Fibroblast of skin of right biceps (primary cell): ENCODE results near the gene FURIN.
A peak's percentile ranks its signal among the peaks of the same experiment; 100 is the strongest.
"Not testable (repeated sequence)": the region's sequence is repeated elsewhere in the genome, so short reads cannot be mapped to it uniquely, and the experiment has no call there.

Experiments
- DNase-seq: peaks from one replicate; pipeline ENCODE4 v3.0.0-alpha.2; 2013

The FURIN gene

DNA sequence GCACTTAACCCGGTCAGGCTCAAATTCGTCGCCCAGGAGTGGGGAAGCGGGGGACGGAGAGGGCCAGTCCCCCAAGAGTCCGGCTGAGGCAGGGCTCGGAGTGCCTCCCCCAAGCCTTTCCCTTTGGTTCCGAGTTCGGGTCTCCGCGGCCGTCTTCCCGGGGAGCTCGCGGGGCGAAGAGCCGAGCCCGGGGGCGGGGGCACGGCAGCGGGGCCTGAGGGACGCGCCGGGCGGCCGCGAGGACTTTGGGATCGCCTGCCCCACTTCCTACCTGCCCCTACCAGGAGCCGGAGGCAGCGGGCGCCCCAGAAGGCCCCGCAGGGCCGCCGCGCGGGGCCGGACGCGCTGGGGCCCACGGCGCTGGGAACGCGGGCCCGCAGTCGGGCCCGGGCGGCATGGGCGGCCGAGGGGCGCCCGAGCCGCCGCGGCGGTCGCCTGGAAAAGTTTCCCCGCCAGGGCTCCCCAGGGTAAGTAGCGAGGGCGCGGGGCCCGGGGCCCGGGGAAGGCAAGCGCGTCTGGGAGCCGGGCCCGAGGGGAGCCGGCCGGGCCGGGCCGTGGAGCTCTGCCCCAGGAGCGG lies 2.8 kb downstream of the FURIN start:
- peak; percentile 44 for DNase-seq

DNA sequence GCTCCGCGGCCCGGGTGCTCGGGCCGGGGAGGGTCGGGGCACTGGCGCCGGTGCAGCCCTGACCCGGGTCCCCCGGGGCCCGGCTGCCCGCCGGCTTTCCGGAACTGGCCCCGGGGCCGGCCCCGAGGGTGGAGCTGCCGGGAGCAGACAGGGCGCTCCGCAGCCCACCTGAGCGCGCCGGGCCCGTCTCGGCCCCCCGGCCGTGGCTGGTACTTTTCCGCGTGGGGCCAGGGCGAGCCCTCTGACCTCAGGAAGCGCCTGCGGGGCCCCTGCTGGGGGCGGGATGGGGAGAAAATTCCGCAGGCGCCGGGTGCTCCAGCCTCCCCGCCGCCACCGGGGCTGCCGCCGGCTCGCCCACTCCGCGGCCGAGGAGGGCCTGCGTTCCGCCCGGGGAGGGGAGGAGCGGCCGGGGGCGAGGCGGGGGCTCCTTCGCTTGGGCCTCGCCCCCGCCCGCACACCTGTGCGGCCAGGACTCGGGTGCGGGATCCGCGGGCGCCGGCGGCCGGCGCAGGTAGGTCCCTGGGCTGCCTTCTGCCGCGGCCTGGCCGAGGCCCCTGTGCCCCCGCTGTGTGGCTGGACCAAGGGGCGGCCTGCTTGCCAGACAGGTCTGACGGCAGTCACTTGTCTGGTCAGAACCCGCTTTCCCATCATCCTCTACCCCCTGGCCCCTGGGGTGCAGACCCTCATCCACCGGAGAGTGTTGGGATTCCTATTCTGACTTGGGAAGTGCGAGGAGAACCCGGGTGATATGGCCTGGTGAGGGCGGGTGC lies 3.5 kb downstream of the FURIN start:
- peak; percentile 8 for DNase-seq

DNA sequence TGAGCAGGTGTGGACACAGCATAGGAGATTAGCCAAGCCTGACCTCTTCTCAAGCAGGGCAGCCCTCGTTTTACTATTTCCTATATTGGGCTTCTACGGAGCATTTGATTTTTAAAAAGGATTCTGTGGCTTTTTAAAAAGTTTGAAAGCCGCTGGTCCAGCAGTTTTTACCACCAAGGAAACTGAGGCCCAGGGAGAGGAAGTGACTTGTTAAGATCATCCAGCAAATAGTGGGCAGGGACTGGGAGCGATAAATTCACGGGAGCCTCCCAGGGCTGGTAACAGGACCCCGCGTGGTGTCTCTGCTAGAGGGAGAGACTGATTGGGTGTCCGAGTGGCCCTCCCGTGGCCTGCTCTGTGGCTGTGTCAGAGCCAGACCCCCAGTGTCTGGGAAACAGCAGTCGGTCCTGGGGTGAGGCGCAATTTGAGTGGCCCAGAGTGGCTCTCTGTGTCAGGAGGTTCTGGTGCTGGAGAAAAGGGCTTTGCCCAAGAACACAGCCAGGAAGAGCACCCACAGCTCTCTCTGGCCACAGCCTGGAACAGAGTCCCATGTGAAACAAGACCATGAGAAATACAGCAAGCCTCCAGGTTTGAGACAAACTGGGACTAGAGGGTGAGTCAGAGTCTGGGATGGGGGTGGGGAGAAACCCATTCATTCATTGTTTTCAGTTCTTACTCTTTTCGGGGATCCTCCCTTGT lies 4.2 kb downstream of the FURIN start:
- peak; percentile 84 for DNase-seq

DNA sequence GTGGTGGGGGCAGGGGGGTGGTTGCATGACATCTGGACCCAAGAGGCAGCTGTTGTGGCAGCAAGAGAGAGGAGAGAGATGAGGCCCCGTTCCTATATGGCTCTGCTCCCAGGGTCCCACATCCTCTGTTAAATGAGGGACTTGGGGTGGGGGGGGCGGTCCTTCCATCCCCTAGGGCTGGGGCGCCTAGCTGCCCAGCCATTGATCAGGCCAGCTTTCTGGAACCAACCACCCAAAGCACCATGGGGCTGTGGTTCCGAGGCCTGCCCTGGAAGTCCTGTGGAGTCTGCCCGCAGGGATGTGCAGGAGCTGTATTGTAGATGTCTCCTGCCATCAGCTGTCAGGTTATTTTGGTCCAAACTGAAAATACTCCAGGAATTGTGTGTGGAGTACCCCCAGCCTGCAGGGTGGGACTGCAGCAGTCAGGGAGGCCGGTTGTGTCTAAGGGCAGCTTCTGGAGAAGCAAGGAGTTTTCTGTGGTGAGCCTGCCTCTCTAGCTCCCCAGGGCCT lies 5.2 kb downstream of the FURIN start:
- DNase-seq: no peak

DNA sequence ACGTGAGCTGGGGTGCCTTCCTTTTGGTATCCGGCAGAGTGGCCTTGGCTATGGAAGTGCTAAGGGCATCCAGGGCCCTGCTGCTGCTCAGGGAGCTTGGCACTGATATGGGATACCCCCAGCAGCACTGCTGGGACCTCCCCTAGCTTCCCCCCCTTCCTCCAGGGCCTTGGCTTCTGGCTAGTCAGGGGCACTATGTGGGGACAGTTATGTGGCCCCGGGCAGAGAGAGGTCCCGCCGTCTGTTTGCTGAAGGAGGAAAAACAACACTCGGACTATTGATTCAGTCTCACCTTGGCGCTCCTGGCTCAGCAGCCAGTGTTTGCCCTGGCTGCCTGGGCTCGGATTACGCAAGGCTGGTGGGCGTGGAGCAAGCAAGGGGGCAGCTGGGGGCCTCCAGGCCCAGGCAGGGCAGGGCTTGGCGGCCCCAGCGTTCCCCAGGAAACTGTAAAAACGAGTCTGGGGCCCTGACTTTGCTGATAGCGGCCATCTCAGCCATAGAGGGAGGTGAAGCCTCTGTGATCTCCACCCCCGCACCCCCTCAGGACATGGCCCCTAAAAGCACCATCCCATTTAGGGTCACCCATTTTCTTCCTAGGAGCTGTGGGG lies 5.7 kb downstream of the FURIN start:
- DNase-seq: no peak

DNA sequence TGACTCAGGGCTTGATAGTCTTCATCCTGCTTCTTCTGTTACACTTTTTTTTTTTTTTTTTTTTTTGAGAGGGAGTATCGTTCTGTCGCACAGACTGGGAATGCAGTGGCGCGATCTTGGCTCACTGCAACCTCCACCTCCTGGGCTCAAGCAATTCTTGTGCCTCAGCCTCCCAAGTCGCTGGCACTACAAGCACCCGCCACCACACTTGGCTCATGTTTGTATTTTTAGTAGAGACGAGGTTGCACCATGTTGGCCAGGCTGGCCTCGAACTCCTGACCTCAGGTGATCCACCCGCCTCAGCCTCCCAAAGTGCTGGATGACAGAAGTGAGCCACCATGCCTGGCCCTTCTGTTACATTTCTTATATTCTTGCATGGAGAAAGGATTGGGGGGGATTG lies 6.6 kb downstream of the FURIN start:
- DNase-seq: not testable (repeated sequence)

DNA sequence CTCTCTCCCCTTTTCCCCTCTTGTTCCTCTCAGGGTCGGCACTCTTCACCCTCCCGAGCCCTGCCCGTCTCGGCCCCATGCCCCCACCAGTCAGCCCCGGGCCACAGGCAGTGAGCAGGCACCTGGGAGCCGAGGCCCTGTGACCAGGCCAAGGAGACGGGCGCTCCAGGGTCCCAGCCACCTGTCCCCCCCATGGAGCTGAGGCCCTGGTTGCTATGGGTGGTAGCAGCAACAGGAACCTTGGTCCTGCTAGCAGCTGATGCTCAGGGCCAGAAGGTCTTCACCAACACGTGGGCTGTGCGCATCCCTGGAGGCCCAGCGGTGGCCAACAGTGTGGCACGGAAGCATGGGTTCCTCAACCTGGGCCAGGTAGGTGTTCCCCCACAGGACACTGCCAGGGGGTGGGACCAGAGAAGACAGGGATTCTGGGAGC lies 7.2 kb downstream of the FURIN start:
- no peak for DNase-seq

DNA sequence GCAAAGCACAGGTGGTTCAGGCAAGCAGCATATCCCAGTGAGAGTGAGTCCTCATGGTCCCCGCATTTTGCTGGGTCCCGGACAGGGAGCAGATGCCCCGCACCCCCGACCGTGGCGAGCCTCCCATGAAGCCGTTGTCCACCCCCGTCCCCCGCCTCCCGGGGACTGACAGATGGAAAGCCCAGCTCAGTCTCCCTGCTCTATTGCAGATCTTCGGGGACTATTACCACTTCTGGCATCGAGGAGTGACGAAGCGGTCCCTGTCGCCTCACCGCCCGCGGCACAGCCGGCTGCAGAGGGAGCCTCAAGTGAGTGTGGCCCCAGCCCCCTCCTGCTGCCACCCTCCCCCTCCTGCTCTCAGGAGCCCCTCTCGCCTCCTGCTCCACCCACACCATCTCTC lies 7.7 kb downstream of the FURIN start:
- no peak for DNase-seq

DNA sequence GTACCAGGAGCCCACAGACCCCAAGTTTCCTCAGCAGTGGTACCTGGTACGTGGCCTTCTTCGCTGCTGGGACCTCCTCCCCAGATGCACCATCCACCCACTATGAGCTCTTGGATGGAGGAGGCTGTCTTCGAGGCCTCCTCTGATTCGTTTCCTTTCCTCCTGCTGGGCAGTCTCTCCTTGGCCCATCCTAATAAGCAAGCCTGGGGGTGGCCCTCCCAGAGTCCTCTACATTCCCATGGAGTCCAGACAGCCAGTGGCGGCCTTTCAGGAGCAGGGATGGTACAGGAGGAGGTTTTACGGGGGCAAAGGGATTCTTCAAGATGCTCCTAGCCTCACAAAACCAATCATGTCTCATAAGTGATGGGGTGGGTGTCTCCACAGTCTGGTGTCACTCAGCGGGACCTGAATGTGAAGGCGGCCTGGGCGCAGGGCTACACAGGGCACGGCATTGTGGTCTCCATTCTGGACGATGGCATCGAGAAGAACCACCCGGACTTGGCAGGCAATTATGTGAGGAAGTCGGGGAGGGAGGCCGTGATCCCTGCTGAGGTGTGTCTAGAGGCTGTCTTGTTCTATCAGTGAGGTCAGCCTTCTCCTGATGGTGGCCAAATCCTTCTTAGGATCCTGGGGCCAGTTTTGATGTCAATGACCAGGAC lies 8.3 kb downstream of the FURIN start:
- DNase-seq: no peak

DNA sequence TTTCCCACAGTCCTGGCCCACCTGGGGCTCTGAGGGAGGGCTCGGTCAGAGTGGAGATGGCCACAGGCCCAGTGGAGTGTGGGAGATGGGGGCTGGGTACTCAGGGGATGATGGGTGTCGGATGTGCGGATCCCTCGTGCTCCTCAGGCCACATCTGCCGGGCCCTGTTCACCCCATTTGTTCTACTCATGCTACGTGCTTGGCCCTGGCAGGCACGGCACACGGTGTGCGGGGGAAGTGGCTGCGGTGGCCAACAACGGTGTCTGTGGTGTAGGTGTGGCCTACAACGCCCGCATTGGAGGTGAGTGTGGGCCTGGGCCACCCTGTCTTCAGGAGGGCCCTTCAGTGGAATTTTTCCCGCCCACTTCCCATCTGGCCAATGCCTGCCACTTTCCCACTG lies 8.9 kb downstream of the FURIN start:
- DNase-seq: no peak

DNA sequence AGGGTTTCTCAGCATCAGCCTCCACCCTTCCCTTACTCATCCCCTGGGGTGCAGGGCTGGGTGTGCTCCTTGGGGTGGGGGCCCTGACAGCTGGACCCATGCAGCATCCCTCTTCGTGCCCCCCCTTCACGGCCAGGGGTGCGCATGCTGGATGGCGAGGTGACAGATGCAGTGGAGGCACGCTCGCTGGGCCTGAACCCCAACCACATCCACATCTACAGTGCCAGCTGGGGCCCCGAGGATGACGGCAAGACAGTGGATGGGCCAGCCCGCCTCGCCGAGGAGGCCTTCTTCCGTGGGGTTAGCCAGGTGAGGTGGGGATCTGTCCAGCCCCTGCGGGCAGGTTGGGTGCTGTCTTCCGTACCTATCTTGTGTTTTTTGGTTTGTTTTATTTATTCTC lies 9.6 kb downstream of the FURIN start:
- DNase-seq: no peak

DNA sequence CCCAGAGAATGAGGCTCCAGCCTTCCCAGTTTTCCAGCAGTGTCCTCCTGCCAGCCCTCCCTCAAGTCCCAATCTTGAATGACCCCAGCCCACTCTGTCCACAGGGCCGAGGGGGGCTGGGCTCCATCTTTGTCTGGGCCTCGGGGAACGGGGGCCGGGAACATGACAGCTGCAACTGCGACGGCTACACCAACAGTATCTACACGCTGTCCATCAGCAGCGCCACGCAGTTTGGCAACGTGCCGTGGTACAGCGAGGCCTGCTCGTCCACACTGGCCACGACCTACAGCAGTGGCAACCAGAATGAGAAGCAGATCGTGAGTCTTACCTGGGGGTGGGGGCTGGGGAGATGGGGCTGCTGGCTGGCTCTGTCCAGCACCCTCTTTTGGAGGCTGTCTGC lies 10.3 kb downstream of the FURIN start:
- DNase-seq: no peak

DNA sequence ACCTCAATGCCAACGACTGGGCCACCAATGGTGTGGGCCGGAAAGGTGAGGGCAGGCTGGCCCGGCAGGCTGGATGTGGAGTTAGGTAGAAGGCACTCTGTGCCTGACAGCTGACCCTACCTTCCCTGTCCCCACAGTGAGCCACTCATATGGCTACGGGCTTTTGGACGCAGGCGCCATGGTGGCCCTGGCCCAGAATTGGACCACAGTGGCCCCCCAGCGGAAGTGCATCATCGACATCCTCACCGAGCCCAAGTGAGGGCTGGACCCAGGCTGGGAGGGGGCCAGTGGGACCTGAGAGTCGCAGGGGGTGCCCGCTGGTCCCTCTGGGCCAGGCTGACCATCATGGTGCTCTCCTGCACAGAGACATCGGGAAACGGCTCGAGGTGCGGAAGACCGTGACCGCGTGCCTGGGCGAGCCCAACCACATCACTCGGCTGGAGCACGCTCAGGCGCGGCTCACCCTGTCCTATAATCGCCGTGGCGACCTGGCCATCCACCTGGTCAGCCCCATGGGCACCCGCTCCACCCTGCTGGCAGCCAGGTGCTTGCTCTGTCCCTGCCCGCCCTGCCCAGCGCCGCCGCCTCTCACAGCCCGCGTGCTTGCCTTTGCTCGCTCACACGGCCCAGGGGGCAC lies 11.5 kb downstream of the FURIN start:
- no peak for DNase-seq

DNA sequence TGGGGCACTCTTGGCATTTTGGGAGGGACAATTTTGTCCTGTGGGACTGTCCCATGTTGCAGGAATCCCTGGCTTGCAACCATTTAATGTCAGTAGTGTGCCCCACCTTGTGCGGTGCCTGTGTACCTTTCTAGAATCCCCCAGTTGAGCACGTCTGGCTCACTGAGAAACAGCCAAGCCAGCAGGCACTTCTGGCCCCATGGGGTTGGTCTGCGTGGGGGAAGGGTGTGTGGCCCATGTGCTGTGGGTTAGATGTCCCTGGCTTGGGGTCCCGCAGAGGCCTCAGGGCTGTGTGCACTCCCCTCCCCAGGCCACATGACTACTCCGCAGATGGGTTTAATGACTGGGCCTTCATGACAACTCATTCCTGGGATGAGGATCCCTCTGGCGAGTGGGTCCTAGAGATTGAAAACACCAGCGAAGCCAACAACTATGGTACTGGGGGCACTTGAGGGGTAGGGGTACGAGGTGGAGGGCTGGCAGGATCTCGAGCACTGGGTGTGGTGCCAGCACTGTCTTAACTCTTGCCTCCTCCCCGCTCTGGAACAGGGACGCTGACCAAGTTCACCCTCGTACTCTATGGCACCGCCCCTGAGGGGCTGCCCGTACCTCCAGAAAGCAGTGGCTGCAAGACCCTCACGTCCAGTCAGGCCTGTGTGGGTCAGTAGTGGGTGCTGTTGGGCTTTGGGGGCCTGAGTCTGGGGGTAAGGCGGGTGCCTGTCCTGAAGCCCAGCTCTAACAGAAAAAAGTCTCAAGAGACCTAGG lies 12.2 kb downstream of the FURIN start:
- DNase-seq: no peak

DNA sequence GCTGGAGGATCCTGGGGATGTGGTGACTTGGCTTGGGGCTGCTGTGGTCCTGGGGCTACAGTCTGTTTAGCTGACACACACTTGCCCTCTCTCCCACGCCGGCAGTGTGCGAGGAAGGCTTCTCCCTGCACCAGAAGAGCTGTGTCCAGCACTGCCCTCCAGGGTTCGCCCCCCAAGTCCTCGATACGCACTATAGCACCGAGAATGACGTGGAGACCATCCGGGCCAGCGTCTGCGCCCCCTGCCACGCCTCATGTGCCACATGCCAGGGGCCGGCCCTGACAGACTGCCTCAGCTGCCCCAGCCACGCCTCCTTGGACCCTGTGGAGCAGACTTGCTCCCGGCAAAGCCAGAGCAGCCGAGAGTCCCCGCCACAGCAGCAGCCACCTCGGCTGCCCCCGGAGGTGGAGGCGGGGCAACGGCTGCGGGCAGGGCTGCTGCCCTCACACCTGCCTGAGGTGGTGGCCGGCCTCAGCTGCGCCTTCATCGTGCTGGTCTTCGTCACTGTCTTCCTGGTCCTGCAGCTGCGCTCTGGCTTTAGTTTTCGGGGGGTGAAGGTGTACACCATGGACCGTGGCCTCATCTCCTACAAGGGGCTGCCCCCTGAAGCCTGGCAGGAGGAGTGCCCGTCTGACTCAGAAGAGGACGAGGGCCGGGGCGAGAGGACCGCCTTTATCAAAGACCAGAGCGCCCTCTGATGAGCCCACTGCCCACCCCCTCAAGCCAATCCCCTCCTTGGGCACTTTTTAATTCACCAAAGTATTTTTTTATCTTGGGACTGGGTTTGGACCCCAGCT lies 13.0 kb downstream of the FURIN start:
- no peak for DNase-seq

DNA sequence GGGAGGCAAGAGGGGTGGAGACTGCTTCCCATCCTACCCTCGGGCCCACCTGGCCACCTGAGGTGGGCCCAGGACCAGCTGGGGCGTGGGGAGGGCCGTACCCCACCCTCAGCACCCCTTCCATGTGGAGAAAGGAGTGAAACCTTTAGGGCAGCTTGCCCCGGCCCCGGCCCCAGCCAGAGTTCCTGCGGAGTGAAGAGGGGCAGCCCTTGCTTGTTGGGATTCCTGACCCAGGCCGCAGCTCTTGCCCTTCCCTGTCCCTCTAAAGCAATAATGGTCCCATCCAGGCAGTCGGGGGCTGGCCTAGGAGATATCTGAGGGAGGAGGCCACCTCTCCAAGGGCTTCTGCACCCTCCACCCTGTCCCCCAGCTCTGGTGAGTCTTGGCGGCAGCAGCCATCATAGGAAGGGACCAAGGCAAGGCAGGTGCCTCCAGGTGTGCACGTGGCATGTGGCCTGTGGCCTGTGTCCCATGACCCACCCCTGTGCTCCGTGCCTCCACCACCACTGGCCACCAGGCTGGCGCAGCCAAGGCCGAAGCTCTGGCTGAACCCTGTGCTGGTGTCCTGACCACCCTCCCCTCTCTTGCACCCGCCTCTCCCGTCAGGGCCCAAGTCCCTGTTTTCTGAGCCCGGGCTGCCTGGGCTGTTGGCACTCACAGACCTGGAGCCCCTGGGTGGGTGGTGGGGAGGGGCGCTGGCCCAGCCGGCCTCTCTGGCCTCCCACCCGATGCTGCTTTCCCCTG lies 13.8 kb downstream of the FURIN start:
- no peak for DNase-seq

DNA sequence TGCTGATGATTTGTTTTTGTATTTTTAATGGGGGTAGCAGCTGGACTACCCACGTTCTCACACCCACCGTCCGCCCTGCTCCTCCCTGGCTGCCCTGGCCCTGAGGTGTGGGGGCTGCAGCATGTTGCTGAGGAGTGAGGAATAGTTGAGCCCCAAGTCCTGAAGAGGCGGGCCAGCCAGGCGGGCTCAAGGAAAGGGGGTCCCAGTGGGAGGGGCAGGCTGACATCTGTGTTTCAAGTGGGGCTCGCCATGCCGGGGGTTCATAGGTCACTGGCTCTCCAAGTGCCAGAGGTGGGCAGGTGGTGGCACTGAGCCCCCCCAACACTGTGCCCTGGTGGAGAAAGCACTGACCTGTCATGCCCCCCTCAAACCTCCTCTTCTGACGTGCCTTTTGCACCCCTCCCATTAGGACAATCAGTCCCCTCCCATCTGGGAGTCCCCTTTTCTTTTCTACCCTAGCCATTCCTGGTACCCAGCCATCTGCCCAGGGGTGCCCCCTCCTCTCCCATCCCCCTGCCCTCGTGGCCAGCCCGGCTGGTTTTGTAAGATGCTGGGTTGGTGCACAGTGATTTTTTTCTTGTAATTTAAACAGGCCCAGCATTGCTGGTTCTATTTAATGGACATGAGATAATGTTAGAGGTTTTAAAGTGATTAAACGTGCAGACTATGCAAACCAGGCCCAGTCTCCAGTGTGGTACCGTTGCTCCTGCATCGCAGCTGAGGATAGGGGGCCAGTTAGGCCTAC lies 14.6 kb downstream of the FURIN start:
- DNase-seq: no peak

DNA sequence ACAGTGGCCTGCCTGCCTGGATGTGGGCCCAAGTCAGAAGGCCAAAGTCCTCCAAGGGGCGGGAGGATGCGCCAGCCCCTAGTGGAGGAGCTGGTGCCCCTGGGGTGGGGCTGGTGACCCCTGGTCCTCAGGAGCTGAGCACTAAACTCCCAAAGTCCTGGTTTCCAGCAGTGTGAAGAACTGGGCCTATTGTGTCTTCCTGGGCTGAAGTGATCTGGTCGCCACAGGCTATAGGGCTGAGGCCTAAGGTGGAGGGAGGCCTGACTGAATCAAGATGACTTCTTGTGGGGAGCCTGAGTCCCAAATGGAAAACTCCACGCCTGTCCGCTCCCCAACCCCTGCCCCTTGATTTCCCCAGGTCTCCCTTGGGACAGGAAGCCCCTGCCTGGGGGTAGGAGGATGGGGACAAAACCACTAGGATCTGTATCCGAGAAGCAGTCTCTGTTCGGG lies 15.2 kb downstream of the FURIN start:
- DNase-seq: no peak
